Effector memory CD4-positive, alpha-beta T cell (primary cell): ENCODE measurements around the gene NDNF.

Experiments
- DNase-seq, 3 donors: peaks; one replicate each; pipeline ENCODE4 v3.0.0-alpha.2; 2020
- H3K27ac ChIP-seq: 2 replicates; pipeline ENCODE4 v1.7.0; 2013; ENCODE audit warnings: mild to moderate bottlenecking, low read length, moderate library complexity; ENCODE audit not compliant: insufficient read depth, poor library complexity, severe bottlenecking
- H3K27me3 ChIP-seq: replicated peaks from 2 replicates; pipeline ENCODE4 v1.7.0; 2013; ENCODE audit warnings: mild to moderate bottlenecking, low read length; ENCODE audit not compliant: insufficient read depth, control insufficient read depth, poor library complexity, severe bottlenecking
- H3K36me3 ChIP-seq: 2 replicates; pipeline ENCODE4 v1.7.0; 2013; ENCODE audit warnings: mild to moderate bottlenecking, low read length, moderate library complexity; ENCODE audit not compliant: control insufficient read depth, insufficient read depth
- H3K4me1 ChIP-seq: 2 replicates; pipeline ENCODE4 v1.7.0; 2013; ENCODE audit warnings: low read length, mild to moderate bottlenecking; ENCODE audit not compliant: control insufficient read depth, insufficient read depth, poor library complexity, severe bottlenecking
- H3K4me3 ChIP-seq: 2 replicates; pipeline ENCODE4 v1.7.0; 2013; ENCODE audit warnings: low read length, low read depth, mild to moderate bottlenecking; ENCODE audit not compliant: insufficient read depth, poor library complexity, severe bottlenecking
- H3K9me3 ChIP-seq: 2 replicates; pipeline ENCODE4 v1.7.0; 2013; ENCODE audit warnings: mild to moderate bottlenecking, low read length, moderate library complexity; ENCODE audit not compliant: control insufficient read depth

NDNF gene

DNA sequence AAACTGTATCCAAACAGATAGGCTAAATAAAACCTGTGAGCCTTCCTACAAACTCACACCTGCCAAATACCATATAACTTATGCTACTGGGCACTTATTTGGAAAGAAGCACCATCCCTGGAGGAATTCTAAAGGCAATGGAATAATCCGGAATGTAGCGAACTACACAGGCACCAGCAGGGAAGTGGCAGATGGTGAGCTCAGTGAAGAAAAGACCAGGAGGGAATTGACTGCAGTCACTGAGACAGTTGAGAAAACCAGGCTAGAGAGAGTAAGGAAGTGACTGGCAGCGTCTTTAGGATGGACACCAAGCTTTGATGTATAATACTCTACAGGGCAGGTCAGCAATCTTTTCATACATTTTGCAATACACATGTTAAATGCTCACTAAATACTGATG lies 16.3 kb downstream of the NDNF start:
- Histone ChIP-seq H3K4me1 (no peaks in the 10 kb centered on the region), H3K27ac (no peak overlapping the region), H3K9me3 (no peaks in the 10 kb centered on the region), H3K4me3 (no peak overlapping the region), H3K27me3 (no peaks in the 10 kb centered on the region), H3K36me3 (no peaks in the 10 kb centered on the region)
- no peak for DNase-seq

DNA sequence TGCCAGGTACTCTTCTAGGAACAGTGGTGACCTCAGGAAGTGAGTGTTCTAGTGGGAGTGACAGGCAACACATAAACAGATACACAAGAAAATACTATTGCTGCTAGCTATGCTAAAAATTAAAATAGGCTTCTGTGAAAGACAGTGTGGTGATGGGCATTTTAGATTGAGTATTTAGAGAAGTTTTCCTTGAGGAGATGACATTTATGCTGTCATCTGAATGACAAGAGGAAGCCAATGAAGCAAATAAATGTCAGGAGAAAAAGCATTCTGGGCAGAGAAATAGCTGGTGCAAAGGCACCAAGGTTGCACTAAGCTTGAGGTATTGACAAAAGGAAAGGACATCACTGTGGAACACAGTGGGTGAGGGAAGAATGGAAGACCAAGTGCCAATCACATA lies 18.0 kb downstream of the NDNF start:
- Histone ChIP-seq H3K9me3 (no peaks in the 10 kb centered on the region), H3K4me3 (no peak overlapping the region), H3K36me3 (no peaks in the 10 kb centered on the region), H3K4me1 (no peaks in the 10 kb centered on the region), H3K27ac (no peak overlapping the region), H3K27me3 (no peaks in the 10 kb centered on the region)
- DNase-seq: no peak

DNA sequence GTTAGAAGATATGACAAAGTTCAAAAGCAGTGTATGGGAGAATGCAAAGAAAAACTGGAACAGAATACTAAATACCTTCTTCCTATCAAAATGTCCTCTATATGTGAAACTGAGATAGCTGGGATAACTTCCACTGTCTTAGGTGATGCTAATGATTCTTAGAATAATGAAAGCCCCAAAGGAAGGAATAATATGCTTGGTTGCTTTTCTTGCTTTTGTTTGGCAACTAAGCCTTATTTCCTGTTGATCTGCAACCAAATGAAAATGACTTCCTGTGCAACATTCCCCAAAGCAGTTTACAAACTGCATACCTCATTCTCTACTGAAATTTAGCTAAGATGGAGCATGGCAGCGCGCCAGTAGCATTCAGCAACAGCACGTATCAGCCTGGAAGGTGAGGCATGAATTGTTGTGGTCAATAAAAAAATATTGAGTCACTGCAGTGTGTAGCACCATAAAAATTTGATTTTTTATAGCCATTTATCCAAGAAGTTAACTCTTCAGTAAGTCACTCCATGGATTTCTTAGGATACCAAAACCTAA lies 18.7 kb downstream of the NDNF start:
- no peak overlapping the region for H3K27ac ChIP-seq
- no peaks in the 10 kb centered on the region for H3K27me3 ChIP-seq
- H3K4me1 ChIP-seq: no peaks in the 10 kb centered on the region
- H3K4me3 ChIP-seq: no peak overlapping the region
- H3K9me3 ChIP-seq: no peaks in the 10 kb centered on the region
- DNase-seq: no peak
- no peaks in the 10 kb centered on the region for H3K36me3 ChIP-seq

DNA sequence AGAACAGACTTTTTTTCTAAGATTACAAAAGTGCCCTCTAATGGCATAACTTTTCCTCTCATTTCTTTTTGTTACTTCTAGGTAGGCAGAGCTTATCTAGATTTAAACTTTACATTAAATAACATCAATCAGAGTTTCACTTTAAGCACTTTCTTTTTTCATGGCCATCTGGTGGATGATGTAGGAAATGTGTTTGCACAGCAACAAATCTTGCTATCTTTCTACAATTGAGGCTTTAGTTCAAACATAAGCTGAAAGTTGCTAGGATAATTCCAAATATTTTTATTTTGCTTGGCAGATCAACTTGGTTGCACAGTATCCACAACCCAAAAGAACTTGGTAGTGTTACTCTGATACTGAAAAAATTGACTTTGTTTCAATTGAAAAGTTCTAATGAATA lies 22.0 kb downstream of the NDNF start:
- Histone ChIP-seq H3K4me1 (no peaks in the 10 kb centered on the region), H3K27ac (no peak overlapping the region), H3K4me3 (no peak overlapping the region), H3K27me3 (no peaks in the 10 kb centered on the region), H3K9me3 (no peaks in the 10 kb centered on the region), H3K36me3 (no peaks in the 10 kb centered on the region)
- no peak for DNase-seq

DNA sequence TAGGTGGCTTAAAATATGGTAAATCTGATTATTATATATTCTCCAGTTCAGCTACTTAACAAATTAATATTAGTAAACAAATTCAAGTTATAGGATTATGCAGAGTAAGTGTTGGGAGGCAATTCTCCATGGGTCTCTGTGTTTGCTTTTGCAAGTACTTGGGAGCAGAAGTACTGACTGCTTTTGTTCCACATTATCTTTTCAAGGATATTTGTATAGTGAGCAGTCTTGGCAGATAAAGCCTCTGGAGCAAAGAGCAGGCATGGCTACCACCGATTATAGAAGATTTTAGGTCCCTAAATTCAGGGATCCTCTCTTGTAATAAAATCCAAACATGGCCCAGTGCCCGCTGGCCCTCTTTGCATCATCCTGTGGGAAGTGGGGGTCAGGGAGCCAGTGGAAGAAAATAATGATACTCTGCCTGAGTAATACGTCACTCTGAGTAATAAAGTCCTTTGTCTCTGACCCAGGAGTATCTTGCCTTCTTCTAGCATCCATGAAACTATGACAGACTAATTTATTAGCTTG lies 23.2 kb downstream of the NDNF start:
- no peak for DNase-seq
- no peak overlapping the region for H3K4me3 ChIP-seq
- no peaks in the 10 kb centered on the region for H3K9me3 ChIP-seq
- no peaks in the 10 kb centered on the region for H3K36me3 ChIP-seq
- H3K27me3 ChIP-seq: no peaks in the 10 kb centered on the region
- no peak overlapping the region for H3K27ac ChIP-seq
- H3K4me1 ChIP-seq: no peaks in the 10 kb centered on the region

DNA sequence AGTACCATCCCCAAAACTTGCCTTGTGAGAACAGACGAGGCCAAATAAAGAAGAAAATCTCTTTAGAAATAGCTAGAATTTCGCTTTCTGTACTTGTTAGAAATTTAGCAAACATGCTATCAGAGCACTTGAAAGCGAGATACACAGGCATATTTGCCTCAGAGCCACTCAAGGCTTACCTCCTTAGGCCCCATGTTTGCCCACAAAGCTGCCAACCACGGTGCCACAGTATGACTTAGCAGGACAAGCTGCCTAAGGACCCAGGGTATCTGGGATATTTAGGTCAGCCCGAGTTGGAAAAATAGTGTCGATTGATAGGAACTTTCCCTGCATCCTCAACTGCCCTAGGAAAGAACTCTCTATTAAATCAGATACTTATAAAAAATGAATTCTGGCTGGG lies 24.2 kb downstream of the NDNF start:
- Histone ChIP-seq H3K4me3 (no peak overlapping the region), H3K9me3 (no peaks in the 10 kb centered on the region), H3K36me3 (no peaks in the 10 kb centered on the region), H3K27me3 (no peaks in the 10 kb centered on the region), H3K4me1 (no peaks in the 10 kb centered on the region), H3K27ac (no peak overlapping the region)
- DNase-seq: no peak

DNA sequence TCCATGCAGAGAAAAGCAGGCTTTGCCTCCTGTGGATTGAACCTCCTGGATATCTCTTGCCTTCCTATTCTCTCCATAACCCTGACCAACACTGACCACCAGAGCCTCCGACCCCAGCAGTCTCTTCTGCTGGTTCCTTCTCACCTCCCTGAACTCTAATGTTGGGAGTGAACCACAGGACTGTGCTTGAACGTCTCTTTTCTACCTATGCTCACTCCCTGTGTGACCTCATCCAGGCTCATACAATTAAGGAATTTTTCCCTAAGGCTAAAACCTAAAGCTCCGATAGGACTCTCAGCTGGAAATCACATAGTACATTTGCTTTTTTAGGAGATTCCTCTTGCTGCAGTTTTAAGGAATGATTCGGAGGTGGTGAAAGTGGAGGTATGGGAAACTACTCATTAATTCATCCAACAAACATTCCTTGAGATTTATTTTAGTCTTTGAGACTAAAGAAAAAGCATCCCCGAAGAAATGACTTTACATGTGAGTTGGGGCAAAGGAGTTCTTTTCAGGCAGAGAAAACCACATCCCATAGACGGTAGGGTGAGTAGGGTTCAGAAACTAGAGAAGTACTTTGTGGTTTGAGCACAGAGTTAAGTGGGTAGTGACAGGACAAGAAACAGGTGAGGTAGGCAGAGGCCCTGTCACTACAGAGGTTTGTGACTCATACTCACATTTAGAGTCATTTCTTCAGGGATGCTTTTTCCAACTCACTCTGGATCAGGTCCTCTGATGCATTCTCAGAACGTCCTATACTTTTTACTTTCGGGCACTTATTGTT lies 30.8 kb downstream of the NDNF start:
- Histone ChIP-seq H3K27me3 (no peaks in the 10 kb centered on the region), H3K4me1 (no peaks in the 10 kb centered on the region), H3K9me3 (no peaks in the 10 kb centered on the region), H3K27ac (no peak overlapping the region), H3K4me3 (no peak overlapping the region), H3K36me3 (no peaks in the 10 kb centered on the region)
- DNase-seq: no peak

DNA sequence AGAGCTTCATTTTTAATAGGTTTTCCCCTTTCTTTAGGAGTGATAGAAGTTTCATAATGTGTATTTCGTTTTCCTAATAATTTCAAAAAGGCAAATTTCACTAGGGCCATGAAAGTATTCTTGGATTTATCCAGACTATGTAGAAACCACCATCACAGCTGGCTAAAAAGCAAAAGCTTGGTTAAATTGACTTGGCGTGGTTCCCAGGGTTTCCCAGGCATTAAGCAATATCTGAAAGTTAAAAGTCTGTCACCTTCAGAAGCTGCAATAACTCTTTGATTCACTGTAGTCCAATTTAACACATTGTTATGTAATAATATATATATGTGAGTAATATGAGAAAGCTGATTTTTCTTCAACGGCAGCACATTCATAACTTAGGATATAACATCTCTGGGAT lies 38.3 kb downstream of the NDNF start:
- DNase-seq: no peak
- Histone ChIP-seq H3K4me1 (no peaks in the 10 kb centered on the region), H3K4me3 (no peak overlapping the region), H3K27ac (no peak overlapping the region), H3K36me3 (no peaks in the 10 kb centered on the region), H3K27me3 (no peaks in the 10 kb centered on the region), H3K9me3 (no peaks in the 10 kb centered on the region)

DNA sequence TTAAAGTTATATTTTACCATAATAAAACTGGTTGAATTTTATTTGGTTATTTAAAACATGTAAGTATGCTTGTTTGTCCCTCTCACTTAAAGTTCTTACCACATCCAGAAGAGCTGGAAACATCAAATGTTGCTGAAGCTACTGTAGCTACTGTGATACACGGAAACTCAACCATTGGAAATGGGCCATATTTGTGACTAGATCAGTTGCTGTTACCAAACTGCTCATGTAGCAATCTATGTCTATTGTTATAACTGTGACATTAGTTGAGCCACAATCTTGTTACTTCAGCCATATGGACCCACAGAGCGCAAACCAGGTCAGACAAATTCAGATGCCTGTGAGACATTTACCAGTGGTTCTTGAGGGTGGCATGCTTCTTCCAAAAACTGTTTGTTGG lies 41.6 kb downstream of the NDNF start:
- Histone ChIP-seq H3K27me3 (no peaks in the 10 kb centered on the region), H3K4me1 (no peaks in the 10 kb centered on the region), H3K4me3 (no peak overlapping the region), H3K27ac (no peak overlapping the region), H3K36me3 (no peaks in the 10 kb centered on the region), H3K9me3 (no peaks in the 10 kb centered on the region)
- no peak for DNase-seq

DNA sequence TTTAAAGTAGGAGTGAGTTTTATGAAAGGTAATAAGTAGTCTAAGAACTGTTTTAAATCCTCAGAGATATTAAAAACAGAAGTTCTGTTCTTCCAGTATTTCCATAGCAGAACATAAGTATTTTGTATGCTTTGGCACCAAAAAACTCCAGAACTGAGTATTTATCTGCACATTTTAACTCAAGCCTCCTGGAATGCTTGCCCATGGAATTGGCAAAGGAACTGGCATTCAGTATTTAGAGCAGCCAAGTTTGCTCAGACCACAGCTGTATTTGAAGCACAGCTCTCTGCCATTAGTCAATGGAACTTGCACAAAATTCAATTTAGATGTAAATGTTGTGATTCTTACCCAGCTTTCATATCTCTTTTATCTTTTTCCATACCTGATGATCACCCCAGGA lies 42.2 kb downstream of the NDNF start:
- Histone ChIP-seq H3K9me3 (no peaks in the 10 kb centered on the region), H3K36me3 (no peaks in the 10 kb centered on the region), H3K27me3 (no peaks in the 10 kb centered on the region), H3K4me3 (no peak overlapping the region), H3K27ac (no peak overlapping the region), H3K4me1 (no peaks in the 10 kb centered on the region)
- DNase-seq: no peak
